RWPE1 (cell line): ENCODE results near the gene TRPV6.

ENCODE experiments used
- CTCF ChIA-PET: fragments of 350-600 bp; sonication (Branson Sonifier 250); formaldehyde crosslinking; extraction: SDS; loops from one replicate; lab custom pipeline; 2021; lab: Yijun Ruan, JAX
- POLR2A ChIA-PET: fragments of 400-600 bp; formaldehyde crosslinking; extraction: SDS; loops from one replicate; lab custom pipeline; 2020; ENCODE audit warnings: antibody characterized with exemption; ENCODE audit not compliant: low non-redundant PET; lab: Yijun Ruan, JAX
- DNase-seq: peaks from one replicate; pipeline ENCODE4 v3.0.0; 2012; ENCODE audit warnings: low spot score
- H3K27ac ChIP-seq: fragments of 450-650 bp; 2 replicates; pipeline ENCODE4 v1.5.1; 2017
- CTCF ChIP-seq: fragments of 450-650 bp; conservative IDR thresholded peaks from 2 replicates; pipeline ENCODE4 v1.5.1; 2017; ENCODE audit warnings: low read depth, mild to moderate bottlenecking

TRPV6 gene

GRCh38 chr7:142822714-142823113 lies 62.8 kb downstream of the TRPV6 start:
- no peak for DNase-seq
- no peak for TF ChIP-seq CTCF
- CTCF ChIA-PET = no interaction called here
- no peak overlapping the region for H3K27ac ChIP-seq
- POLR2A ChIA-PET = no interaction called here
